ENCODE measurements around the gene CALCR.

GRCh38 chr7:93569189-93569588 lies 5.3 kb downstream of the CALCR start:
- TF ChIP-seq EZH2 (IDR thresholded peaks at IDR 0.05; ENCODE audit: insufficient read depth, poor library complexity, severe bottlenecking), result no peak
- TF ChIP-seq EZH2phosphoT487 (IDR thresholded peaks at IDR 0.05; ENCODE audit: insufficient read depth, low read depth), result no peak

Data from GM23248 (cell line).